ENCODE results near the gene WAPL.
"Not testable (repeated sequence)": the region's sequence is repeated elsewhere in the genome, so short reads cannot be mapped to it uniquely, and the experiment has no call there.

The WAPL gene, protein sequence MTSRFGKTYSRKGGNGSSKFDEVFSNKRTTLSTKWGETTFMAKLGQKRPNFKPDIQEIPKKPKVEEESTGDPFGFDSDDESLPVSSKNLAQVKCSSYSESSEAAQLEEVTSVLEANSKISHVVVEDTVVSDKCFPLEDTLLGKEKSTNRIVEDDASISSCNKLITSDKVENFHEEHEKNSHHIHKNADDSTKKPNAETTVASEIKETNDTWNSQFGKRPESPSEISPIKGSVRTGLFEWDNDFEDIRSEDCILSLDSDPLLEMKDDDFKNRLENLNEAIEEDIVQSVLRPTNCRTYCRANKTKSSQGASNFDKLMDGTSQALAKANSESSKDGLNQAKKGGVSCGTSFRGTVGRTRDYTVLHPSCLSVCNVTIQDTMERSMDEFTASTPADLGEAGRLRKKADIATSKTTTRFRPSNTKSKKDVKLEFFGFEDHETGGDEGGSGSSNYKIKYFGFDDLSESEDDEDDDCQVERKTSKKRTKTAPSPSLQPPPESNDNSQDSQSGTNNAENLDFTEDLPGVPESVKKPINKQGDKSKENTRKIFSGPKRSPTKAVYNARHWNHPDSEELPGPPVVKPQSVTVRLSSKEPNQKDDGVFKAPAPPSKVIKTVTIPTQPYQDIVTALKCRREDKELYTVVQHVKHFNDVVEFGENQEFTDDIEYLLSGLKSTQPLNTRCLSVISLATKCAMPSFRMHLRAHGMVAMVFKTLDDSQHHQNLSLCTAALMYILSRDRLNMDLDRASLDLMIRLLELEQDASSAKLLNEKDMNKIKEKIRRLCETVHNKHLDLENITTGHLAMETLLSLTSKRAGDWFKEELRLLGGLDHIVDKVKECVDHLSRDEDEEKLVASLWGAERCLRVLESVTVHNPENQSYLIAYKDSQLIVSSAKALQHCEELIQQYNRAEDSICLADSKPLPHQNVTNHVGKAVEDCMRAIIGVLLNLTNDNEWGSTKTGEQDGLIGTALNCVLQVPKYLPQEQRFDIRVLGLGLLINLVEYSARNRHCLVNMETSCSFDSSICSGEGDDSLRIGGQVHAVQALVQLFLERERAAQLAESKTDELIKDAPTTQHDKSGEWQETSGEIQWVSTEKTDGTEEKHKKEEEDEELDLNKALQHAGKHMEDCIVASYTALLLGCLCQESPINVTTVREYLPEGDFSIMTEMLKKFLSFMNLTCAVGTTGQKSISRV (N-terminal part only)

DNA sequence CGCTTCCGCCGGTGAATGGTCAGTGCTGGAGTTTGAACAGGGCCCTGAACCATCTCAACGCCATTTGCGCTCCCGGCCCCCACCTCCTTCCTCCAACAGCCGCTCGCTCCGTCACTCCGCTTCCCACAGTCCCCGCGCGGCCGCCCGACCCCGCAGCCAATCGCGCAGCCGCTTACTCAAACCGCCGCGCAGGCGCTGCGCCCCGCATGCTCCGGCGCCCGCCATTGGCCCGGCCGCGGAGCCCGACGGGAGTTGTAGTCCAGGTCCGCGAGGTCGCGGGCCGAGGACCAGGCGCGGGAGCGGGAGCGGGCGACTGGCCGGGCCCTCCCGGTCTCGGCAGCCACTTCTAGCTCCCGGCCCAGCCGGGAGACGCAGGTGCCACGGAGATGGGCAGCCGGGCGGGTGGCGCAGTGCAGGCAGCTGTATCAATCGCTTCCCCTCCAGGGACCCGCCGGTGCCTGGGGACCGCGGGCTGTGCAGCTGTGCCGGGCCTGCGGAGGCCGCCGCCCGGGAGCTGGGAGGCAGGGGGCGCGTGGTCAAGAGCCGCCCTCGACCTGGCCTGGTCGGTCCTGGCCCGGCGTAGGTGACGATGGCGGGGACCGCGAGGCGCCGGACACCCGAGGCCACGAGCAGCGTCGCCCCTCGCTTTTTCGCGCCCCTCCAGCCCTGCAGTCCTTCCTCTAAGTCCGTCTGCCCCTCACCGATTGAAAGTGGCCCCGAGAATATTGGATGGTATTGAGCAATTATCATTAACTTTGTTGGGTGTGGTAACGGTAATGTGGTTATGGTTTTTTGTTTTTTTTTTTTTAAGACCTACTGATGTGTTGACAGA is at the start of gene WAPL:
Gene WAPL, minus strand, starts transcription at position 115 of the 832 bp plus-strand sequence. CDS start 3,723 bp downstream, outside the sequence.
- DNase-seq, result peak; percentile 92

DNA sequence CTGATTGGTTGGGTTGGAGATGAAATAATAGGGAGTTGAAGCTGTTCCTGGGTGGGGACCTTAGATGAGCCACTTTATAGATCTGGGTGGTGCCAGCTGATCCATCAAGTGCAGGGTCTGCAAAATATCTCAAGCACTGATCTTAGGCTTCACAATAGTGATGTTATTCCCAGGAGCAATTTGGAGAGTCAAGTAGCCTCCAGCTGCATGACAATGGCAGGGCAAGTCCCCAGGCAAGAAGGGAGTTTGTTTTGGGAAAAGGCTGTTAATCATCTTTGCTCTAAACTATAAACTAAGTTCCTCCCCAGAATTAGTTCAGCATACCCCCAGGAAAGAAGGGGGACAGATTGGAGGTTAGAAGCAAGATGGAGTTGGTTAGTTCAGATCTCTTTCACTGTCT is 47.7 kb upstream of the WAPL start:
- DNase-seq, result no peak

DNA sequence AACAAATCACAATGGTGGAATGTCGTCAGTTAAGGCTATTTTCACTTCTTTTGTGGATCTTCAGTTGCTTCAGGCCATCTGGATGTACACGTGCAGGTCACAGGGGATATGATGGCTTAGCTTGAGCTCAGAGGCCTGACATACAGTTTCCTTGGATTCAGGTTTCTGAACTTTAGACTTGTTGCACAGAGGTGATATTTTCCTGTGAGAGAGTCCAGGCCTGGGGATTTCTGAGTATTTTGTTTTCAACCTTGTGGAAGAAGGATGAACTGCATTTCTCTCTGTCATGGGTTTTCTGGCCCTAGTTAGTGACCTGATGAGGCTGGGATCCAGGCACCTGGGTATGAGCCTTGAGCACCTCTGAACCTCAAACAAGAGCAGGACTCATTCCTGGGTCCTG is 44.9 kb upstream of the WAPL start:
- DNase-seq, result not testable (repeated sequence)

DNA sequence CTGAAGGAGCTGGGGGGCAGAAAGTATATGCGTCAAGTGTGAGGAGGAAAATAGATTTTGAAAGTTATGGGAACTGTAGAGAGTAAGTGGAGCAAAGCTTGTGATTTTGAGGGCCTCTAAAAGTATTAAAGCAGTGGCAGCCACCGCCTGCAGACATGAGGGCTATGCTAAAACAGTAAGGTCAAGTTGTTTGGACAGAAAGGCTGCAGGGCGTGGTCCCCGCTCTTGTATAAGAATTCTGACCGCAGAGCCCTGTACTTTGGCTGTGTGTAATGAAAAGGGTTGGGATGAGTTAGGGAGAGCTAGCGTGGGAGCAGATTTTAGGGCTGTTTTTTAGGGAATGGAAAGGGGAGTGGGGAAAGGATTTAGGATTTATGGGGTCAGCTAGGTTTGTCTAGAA is 41.7 kb upstream of the WAPL start:
- not testable (repeated sequence) for DNase-seq

DNA sequence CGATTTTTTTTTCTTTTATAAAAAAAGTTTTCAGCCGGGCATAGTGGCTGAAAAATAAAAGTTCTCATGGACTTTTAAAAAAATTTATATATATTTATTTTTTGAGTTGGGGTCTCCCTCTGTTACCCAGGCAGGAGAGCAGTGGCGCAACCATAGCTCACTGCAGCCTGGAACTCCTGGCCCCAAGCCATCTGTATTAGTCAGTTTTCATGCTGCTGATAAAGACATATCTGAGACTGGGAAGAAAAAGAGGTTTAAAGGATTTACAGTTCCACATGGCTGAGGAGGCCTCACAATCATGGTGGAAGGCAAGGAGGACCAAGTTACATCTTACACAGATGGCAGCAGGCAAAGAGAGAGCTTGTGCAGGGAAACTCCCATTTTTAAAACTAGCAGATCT is 37.1 kb upstream of the WAPL start:
- DNase-seq, result peak; percentile 14

DNA sequence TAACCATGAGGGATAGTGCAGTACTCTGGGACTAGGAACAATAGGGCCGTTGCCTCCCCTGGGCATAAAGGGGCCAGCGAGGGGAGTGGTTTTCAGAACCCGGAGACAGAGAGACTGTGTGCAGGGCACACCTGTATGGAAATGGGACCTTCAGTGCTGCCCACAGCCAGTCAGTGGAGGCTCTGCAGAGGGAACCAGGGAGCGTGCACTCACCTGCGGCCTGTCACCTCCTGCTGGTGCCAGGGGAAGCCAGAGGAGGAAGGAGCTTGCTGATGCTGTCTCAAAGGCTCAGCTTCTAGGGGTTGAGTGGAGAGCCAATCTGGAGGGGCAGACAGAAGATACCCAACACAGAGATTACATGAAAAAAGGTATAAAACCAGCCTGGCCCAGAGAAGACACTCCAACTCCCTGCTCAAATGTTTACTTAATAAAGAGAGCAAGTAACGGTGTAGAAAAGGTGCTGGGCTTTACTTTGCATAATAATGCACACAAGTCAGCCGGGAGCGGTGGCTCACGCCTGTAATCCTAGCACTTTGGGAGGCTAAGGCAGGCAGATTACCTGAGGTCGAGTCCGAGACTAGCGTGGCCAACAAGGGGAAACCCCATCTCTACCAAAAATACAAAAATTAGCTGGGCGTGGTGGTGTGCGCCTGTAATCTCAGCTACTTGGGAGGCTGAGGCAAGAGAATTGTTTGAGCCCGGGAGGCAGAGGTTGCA is 35.5 kb upstream of the WAPL start:
- DNase-seq, result no peak

DNA sequence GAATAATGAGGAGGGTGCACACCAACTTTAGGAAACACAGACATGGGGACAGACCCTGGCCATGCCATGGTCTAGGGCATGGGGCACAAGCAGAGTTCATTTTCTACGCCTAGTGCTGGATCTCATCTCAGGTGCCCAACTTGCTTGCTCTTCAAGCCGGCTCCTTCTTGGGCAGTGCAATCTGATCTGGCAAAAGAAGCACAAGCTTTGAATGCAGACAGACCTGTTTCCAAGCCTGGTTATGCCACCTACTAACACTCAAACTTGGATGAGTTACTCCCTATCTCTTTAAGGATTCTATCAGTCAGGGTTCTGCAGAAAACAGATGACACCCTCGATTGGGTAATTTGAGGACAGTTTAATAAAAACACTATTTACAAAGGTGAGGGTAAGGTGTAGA is 34.9 kb upstream of the WAPL start:
- DNase-seq, result no peak

DNA sequence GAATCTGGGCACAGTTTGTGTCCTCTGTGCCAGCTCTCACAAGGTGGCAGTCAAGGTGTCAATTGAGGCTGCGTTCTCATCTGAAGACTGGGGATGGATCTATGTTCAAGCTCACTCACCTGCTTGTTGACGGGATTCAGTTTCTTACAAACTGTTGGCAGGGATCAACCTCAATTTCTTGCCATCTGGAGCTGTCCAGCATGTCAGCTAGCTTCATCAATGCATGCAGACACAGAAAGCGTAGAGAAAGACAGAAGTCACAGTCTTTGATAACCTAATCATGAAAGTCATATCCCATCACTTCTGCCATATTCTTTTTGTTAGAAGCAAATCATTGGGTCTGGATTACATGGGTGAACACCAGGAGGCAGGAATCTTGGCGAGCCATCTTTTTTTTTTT is 32.0 kb upstream of the WAPL start:
- DNase-seq, result no peak

DNA sequence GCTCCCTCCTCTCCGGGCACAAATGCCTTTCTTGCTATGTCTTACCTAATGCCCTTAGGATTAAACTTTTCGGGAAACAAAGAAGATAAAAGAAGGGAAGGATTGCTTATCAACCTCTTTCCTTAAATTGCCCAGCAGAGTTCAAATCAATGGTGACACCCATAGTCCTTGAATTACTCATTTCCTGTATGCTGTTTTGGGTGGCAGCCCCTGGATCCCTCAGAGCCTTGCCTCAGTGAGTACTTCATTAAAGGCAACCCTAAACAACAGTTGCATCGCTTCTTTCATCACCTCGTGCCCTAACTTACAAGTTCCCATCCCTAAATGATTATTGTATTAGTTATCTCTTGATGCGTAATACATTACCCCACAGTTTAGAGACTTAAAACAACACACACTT is 31.6 kb upstream of the WAPL start:
- no peak for DNase-seq

DNA sequence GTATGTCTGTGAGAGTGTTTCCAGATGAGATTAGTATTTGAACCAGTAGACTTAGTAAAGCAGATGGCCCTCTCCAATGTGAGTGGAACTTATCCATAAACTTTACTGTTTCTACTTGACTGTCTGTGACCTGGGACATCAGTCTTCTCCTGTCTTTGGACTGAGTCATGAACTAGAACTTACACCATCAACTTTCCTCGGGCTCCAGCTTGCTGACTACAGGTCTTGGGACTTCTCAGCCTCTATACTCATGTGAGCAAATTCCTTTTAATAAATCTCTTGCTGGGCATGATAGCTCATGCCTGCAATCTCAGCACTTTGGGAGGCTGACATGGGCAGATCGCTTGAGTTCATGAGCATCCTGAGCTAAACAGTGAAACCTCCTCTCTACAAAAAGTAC is 25.7 kb upstream of the WAPL start:
- DNase-seq, result no peak

DNA sequence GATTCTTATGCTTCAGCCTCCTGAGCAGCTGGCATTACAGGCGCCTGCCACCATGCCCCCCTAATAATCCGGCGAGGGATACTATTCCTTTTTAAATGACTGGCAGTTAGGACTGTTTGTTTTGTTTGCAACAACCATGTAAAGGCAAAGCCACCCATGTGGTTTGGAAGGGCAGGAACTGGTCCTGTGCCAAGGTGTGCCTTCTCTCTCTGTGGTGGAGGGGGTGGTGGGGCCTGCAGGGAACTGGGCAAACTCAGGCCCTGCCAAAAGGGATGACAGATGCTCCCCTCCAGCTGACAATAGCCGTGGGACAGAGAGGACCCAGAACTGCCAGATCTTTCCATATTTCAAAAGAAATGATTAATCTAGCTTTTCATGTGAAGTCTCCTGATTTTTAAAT is 23.5 kb upstream of the WAPL start:
- DNase-seq, result no peak

DNA sequence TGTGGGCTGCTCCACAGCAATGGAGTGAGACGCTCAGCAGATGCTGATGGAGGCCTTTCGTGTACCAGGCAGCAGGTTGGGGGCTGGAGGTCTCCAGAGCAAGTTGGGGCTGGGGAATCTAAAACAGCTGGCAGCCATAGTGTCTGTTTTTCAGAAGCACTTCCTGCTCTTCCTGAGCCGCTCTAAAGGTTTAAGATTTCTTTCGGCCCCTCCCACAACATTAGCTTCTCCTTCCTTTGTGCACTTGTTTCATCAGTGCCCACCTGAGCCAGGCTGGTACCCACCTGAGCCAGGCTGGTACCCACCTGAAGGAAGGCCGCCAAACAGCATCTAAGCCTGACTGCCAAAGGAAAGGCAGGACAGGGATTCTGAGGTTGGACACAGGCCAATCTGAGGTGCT is 18.4 kb upstream of the WAPL start:
- no peak for DNase-seq

DNA sequence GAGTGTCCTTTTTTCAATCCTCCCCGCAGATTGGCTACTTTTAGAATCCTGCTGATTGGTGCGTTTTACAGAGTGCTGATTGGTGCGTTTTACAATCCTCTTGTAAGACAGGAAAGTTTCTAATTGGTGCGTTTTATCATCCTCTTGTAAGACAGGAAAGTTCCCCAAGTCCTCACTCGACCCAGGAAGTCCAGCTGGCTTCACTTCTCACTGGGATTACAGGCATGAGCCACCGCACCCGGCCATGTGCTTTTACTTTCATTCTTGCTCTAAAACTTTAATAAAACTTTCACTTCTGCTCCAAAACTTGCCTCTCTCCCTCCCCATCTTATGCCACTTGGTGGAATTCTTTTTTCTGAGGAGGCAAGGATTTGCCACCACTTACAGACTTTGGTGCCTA is 17.0 kb upstream of the WAPL start:
- DNase-seq, result no peak

DNA sequence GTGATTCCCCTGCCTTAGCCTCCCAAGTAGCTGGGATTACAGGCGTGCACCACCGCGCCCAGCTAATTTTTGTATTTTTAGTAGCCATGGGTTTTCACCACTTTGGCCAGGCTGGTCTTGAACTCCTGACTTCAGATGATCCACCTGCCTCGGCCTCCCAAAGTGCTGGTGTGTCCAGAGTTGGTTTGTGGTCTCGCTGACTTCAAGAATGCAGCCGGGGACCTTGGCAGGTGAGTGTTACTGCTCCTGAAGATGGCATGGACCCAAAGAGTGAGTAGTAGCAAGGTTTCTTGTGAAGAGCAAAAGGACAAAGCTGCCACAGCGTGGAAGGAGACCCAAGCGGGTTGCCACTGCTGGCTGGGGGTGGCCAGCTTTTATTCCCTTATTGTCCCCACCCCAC is 16.4 kb upstream of the WAPL start:
- DNase-seq, result not testable (repeated sequence)

DNA sequence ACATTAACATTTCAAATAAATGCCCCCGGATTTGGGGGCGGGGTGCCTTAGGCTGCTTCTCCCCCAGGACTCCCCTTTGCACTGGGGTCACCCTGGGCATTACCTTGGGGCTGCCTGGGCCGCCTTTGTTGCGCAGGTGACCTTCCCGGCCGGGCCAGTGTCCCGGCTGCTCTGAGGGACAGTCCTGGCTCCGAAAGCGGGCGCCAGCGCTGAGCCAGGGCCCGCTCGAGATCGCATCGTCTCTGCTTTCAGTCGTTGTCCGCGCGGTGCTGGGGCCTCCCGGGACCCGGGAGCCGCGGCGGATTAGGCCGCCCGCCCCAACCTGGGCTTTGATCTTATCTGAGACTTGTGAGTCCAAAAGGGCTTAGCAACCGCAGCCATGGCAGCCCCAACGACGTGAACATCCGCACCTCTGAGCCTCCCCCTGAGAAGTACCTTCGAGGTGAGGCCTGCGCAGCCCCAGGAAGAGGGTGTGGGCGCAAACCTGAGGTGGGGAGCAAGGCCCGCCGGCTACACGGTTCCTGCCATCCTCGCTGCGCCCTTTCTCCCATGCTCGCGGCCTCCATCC is 14.8 kb upstream of the WAPL start:
- DNase-seq, result peak; percentile 34

DNA sequence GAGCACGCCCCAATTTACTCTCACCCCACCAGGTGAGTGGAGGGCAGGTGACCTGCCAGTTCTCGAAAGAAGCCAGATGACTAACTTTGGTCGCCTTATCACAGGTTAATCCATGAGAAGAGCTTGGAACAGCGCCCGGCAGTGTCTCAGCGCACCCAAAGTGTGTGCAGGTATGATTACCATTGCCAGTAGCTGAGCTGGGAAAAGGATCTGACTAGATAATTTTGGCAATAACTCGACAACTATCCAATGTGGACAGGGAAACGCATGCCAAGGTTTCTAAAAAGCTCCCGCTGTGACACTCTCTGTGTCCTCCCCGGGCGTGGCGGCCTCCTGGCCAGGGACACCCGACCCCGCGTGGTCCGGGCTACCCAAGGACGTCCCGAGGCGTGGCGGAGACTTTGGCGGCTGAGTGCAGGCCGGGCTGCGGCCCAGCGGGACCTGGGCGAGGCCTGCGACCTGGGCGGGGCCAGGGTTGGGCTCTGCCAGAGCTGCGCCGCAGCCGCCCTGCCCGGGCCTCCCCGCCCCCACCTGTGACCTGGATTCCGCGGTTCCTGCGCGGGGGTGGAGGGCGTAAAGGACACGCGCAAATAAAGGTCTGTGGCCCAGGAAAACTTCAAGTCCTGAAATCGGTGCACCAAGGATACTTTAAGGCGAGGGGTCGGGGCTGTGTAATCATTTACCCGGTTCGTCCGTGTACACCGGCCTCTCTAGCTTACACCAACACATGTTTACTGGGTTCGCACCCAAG is 13.7 kb upstream of the WAPL start:
- DNase-seq, result peak; percentile 67

DNA sequence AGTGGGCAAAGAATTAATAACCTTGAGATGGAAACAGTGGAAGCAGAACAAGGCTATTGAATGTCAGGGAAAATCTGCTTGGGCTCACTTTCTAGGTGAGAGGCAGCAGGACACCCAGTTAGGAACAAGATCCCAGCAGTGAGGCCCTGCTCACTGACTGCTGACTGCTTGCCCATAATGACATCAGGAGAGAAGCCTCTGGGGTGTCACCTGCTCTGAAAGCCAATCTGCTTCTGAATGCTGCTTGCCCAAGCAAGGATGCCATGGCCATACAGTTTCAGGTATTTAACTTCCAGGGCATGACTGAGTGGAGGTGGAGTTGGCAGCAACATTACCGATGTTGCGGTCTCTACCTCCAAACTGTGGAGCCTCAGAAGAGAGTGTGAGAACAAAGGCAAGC is 11.7 kb upstream of the WAPL start:
- no peak for DNase-seq

DNA sequence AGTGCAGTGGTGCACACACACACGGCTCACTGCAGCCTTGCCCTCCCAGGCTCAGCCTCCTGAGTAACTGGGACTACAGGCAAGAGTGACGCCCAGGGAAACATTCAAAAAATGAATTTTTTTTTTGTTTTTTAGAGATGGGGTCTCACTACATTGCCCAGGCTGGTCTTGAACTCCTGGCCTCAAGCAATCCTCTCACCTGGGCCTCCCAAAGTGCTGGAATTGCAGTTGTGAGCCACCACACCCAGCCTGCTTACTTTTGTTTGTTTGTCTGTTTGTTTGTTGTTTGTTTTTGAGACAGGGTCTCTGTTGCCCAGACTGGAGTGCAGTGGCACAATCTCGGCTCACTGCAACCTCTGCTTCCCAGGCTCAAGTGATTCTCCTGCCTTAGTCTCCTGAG is 7.1 kb upstream of the WAPL start:
- DNase-seq, result not testable (repeated sequence)

DNA sequence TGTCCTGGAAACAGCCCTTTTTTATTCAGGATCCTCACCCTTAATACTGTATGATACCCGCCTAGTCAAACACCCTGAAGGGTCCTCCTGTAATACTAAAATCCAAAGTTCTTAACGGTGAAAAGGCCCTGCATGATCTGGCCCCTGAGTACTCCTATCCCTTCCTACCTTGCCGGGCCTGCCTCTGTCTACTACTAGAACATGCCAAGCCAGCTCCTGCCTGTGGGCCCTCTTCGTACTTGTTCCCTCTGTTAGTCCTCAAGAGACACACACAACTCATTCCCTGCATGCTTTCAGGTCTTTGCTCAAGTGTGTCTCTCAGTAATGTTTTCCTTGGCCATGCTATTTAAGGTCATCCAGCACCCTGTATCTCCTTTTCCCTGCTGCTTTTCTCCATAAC is 5.0 kb upstream of the WAPL start:
- DNase-seq, result no peak

DNA sequence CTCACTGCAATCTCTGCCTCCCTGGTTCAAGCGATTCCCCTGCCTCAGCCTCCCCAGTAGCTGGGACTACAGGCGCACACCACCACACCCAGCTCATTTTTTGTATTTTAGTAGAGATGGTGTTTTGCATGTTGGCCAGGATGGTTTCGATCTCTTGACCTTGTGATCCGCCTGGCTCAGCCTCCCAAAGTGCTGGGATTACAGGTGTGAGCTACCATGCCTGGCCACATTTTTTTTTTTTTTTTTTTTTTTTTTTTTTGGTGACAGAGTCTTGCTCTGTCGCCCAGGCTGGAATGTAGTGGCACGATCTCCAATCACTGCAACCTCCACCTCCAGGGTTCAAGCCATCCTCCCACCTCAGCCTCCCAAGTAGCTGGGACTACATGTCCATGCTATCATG is 4.1 kb upstream of the WAPL start:
- DNase-seq, result not testable (repeated sequence)

All from hematopoietic multipotent progenitor cell treated with erythropoietin and hydrocortisone succinate and interleukin-3 and kit ligand, for 8 days (in vitro differentiated cells).